Mesothelial cell of epicardium (in vitro differentiated cells): ENCODE data around the gene PRKACA. TPM values are rescaled to one million over a fixed set of nuclear protein-coding genes. Genes with fewer than 3 reads are reported as not detected.

Source experiments
- DNase-seq, 2 experiments: peaks; one replicate each; pipeline ENCODE4 v3.0.0; 2021; ENCODE audit warnings: low spot score in 2 of 2; ENCODE audit not compliant: unreplicated experiment in 2 of 2
- H3K27ac Mint-ChIP-seq: 2 replicates; pipeline ENCODE4 v1.8.0; 2021; ENCODE audit warnings: mixed read lengths
- H3K27me3 Mint-ChIP-seq: 2 replicates; pipeline ENCODE4 v1.8.0; 2021; ENCODE audit warnings: low read depth, mixed read lengths
- H3K36me3 Mint-ChIP-seq: 2 replicates; pipeline ENCODE4 v1.8.0; 2021; ENCODE audit warnings: mixed read lengths
- H3K4me1 Mint-ChIP-seq: 2 replicates; pipeline ENCODE4 v1.8.0; 2021; ENCODE audit warnings: mixed read lengths
- H3K4me3 Mint-ChIP-seq: 2 replicates; pipeline ENCODE4 v1.8.0; 2021; ENCODE audit warnings: mild to moderate bottlenecking, moderate library complexity, mixed read lengths
- H3K9me3 Mint-ChIP-seq: 2 replicates; pipeline ENCODE4 v1.8.0; 2021; ENCODE audit warnings: mixed read lengths
- CTCF ChIP-seq: fragments of 200-600 bp; sonication (generic); IDR thresholded peaks from one replicate; pipeline ENCODE4 v1.5.0; 2021; ENCODE audit warnings: antibody characterized with exemption; ENCODE audit not compliant: unreplicated experiment
- total RNA-seq: library from RNA; stranded (reverse); gene quantifications from 3 replicates; pipeline ENCODE4 v1.2.1, GENCODE V29; 2021

Gene PRKACA
- total RNA-seq, 1 donor from 2014 or later = 80.9 TPM

GRCh38 chr19:14116918-14117578 lies 514 bp downstream of the PRKACA start:
- DNase-seq = no peak
- H3K9me3 Mint-ChIP-seq = no peaks in the 10 kb centered on the region
- peak overlapping the region; percentile 72 for H3K27ac Mint-ChIP-seq
- H3K27me3 Mint-ChIP-seq = no peaks in the 10 kb centered on the region
- TF ChIP-seq CTCF = no peak
- H3K4me3 Mint-ChIP-seq = peak overlapping the region; percentile 87
- H3K4me1 Mint-ChIP-seq = peaks cover 35% of the 10 kb centered on the region
- no peaks in the 10 kb centered on the region for H3K36me3 Mint-ChIP-seq

GRCh38 chr19:14116525-14116917 lies 1.0 kb downstream of the PRKACA start:
- peak overlapping the region; percentile 72 for H3K27ac Mint-ChIP-seq
- no peaks in the 10 kb centered on the region for H3K27me3 Mint-ChIP-seq
- TF ChIP-seq CTCF = no peak
- H3K4me3 Mint-ChIP-seq = peak overlapping the region; percentile 87
- H3K9me3 Mint-ChIP-seq = no peaks in the 10 kb centered on the region
- no peaks in the 10 kb centered on the region for H3K36me3 Mint-ChIP-seq
- no peak for DNase-seq
- H3K4me1 Mint-ChIP-seq = peaks cover 35% of the 10 kb centered on the region

- Mint-ChIP-seq H3K4me3 (peak overlapping the region; percentile 87), H3K36me3 (no peaks in the 10 kb centered on the region), H3K4me1 (peaks cover 35% of the 10 kb centered on the region), H3K27me3 (no peaks in the 10 kb centered on the region), H3K9me3 (no peaks in the 10 kb centered on the region), H3K27ac (no peak overlapping the region)
- TF ChIP-seq CTCF = no peak
- DNase-seq = no peak
Observed at GRCh38 chr19:14115756-14116155, 1.8 kb downstream of the PRKACA start.

GRCh38 chr19:14114854-14115253 lies 2.7 kb downstream of the PRKACA start:
- peak; percentile 27 for TF ChIP-seq CTCF
- Mint-ChIP-seq H3K9me3 (no peaks in the 10 kb centered on the region), H3K4me3 (no peak overlapping the region), H3K27ac (no peak overlapping the region), H3K4me1 (peaks cover 35% of the 10 kb centered on the region), H3K36me3 (no peaks in the 10 kb centered on the region), H3K27me3 (no peaks in the 10 kb centered on the region)
- DNase-seq = no peak

GRCh38 chr19:14114439-14114838 lies 3.1 kb downstream of the PRKACA start:
- no peaks in the 10 kb centered on the region for H3K36me3 Mint-ChIP-seq
- no peak overlapping the region for H3K27ac Mint-ChIP-seq
- no peak for DNase-seq
- H3K27me3 Mint-ChIP-seq = no peaks in the 10 kb centered on the region
- H3K4me1 Mint-ChIP-seq = peaks cover 35% of the 10 kb centered on the region
- no peak overlapping the region for H3K4me3 Mint-ChIP-seq
- no peak for TF ChIP-seq CTCF
- no peaks in the 10 kb centered on the region for H3K9me3 Mint-ChIP-seq
